ENCODE results near the gene IDNK.

DNA sequence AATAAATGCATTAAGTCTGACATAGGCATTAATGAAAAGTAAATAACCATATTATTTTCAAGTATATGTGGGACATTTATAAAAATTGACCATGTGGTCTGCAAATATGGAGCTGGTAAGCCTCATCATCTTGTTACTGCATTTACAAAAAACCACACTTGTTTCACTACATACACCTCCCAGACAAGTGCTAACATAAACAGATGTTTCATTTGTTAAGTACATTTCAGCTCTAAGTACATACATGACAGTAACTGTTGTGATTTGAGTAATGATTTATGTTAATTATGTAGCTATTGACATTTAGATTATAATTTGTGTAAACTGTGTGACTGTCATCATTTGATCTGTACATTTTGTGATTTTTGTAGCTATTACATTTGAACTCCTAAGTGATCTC lies 13.9 kb downstream of the IDNK start:
- TF ChIP-seq TOX (CRISPR knock-in tag; IDR thresholded peaks at IDR 0.05; ENCODE audit: borderline replicate concordance) = no peak
- no peak for TF ChIP-seq RARB (CRISPR knock-in tag; IDR thresholded peaks at IDR 0.05)
- TF ChIP-seq, protein P1, sequence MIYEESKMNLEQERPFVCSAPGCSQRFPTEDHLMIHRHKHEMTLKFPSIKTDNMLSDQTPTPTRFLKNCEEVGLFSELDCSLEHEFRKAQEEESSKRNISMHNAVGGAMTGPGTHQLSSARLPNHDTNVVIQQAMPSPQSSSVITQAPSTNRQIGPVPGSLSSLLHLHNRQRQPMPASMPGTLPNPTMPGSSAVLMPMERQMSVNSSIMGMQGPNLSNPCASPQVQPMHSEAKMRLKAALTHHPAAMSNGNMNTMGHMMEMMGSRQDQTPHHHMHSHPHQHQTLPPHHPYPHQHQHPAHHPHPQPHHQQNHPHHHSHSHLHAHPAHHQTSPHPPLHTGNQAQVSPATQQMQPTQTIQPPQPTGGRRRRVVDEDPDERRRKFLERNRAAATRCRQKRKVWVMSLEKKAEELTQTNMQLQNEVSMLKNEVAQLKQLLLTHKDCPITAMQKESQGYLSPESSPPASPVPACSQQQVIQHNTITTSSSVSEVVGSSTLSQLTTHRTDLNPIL (CRISPR knock-in tag; IDR thresholded peaks at IDR 0.05; ENCODE audit: low read depth) = no peak
- TF ChIP-seq ZNF8 (CRISPR knock-in tag; IDR thresholded peaks at IDR 0.05) = no peak
- no peak for TF ChIP-seq CSDC2 (CRISPR knock-in tag; IDR thresholded peaks at IDR 0.05)
- TF ChIP-seq, protein P2, sequence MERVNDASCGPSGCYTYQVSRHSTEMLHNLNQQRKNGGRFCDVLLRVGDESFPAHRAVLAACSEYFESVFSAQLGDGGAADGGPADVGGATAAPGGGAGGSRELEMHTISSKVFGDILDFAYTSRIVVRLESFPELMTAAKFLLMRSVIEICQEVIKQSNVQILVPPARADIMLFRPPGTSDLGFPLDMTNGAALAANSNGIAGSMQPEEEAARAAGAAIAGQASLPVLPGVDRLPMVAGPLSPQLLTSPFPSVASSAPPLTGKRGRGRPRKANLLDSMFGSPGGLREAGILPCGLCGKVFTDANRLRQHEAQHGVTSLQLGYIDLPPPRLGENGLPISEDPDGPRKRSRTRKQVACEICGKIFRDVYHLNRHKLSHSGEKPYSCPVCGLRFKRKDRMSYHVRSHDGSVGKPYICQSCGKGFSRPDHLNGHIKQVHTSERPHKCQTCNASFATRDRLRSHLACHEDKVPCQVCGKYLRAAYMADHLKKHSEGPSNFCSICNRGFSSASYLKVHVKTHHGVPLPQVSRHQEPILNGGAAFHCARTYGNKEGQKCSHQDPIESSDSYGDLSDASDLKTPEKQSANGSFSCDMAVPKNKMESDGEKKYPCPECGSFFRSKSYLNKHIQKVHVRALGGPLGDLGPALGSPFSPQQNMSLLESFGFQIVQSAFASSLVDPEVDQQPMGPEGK (CRISPR knock-in tag; IDR thresholded peaks at IDR 0.05; ENCODE audit: borderline replicate concordance) = no peak
- no peak for TF ChIP-seq ZFP30 (CRISPR knock-in tag; IDR thresholded peaks at IDR 0.05)
- TF ChIP-seq ZFP3 (CRISPR knock-in tag; IDR thresholded peaks at IDR 0.05) = no peak
- no peak for TF ChIP-seq ESRRG (CRISPR knock-in tag; IDR thresholded peaks at IDR 0.05)
- no peak for TF ChIP-seq OSR1 (CRISPR knock-in tag; IDR thresholded peaks at IDR 0.05)
